ENCODE measurements around the gene CNN2.
A peak's percentile ranks its signal among the peaks of the same experiment; 100 is the strongest.
"Not testable (repeated sequence)": the region's sequence is repeated elsewhere in the genome, so short reads cannot be mapped to it uniquely, and the experiment has no call there.

CNN2 gene

DNA sequence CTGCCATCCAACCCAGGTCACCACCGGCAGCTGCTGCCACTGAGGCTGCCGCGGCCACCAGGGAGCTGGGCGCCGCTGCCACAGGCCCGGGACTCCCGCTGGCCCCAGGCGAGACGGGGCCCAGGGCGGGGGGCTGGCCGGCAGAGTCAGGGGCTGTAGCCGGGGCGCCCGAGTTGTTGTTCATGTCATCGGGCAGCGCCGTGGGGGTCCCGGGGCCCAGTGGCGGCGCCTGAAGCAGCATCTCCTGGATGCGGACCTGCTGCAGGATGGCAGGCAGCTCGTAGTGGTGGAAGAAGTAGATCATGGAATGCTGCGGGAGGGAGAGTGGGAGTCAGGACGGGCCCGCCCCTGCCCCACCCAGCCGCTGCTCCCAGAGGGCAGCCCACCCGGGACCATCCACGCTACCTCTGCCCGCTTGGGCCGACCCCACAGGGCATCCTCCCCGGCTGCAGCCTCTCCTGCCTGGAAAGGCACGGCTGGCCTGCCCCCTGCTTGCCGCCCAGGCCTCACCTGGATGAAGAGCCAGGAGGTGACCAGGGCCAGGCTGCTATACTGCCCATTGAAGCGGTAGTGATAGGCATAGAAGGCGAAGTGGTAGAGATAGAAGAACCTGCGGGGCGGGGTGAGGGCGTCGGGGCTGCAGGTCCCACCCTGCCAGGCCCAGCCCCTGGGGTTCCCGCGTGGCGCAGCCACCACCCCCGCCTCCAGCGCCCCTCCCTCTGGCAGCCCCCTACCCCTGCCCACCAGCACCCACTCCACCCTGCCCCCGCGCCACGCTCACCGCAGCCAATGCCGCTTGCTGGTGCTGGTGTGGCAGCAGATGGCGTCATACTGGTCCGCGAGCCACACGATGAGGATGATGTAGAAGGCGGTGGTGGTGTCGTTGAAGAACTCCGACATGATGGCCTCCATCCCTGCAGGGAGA lies 15.6 kb upstream of the CNN2 start:
- DNase-seq (ENCODE audit: low spot score): no peak

DNA sequence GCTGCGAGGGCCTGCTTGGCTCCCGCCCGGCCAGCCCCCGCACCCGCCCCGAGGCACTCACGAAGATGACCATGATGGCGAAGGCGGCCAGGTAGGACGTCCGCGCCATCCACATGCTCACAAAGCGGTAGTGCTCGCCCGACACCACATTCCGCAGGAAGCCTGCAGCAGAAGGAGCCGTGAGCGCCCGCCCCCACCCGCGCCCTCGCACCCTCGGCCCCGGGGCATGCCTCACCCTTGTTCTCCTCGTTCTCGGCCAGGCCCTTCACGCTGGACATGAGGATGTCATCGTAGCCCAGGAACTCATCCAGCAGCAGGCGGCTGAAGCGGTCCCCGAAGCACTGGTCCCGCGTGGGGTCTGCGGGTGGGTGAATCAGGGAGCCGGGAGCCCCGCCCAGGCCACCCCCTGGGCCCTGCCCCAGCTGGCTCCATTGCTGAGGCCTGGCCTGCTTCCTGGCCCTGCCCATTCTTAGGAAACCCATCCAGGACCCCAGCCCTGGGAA lies 14.5 kb upstream of the CNN2 start:
- no peak for DNase-seq (ENCODE audit: low spot score)

- DNase-seq (ENCODE audit: low spot score): no peak
Measured at GRCh38 chr19:1012334-1012733, 14.1 kb upstream of the CNN2 start.

DNA sequence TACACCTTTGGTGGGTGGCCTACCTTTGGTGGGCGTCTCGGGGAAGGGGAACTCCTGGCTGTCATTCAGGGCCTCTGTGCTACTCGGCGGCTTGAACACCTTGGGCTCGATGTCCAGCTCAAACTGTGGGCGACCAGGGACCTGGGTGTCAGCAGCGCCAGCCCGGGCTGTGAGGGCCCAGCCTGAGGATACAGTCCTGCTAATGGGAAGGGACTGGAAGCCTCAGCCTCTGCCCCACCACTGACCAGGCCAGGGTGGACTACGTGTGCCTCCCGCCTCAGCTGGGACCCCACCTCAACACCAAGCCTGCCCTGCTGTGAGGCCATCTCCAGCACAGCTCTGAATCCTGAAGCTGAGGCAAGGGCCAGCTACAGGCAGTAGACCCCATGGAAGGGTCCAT lies 13.2 kb upstream of the CNN2 start:
- no peak for DNase-seq (ENCODE audit: low spot score)

GRCh38 chr19:1014161-1015060 lies 12.0 kb upstream of the CNN2 start:
- no peak for DNase-seq (ENCODE audit: low spot score)

DNA sequence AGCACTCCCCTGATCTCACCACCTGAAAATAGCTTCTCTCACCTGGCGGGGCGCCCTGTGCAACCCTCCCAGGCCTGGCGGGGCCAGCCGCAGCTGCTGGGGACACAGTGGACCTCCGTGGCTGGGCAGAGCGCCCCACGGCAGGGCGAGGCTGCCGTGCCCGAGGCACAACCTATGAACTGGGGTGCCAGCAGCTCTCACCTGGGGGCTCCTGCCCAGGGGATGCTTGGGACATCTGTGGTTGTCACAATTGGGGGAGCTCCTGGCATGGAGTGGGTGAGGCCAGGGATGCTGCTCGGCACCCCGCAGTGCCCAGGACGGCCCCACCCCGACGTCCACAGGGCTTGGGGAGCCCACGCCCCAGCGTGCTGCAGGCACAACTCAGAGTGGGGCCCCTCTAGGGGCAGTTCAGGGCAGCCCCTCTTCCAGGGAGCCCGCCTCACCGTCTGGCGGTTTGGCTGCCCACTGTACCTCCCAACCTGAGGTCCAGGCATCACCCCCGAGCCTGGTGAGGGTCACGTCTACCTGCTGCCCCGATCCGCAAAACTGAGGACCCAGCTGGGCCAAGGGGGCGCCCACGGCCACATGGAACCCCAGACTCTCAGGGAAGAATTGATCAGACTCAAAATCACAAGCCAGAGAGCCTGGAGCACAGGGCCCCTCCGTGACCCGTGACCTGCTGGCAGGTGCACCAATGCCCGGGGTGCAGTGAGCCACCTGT lies 11.2 kb upstream of the CNN2 start:
- no peak for DNase-seq (ENCODE audit: low spot score)

GRCh38 chr19:1015782-1016646 lies 10.4 kb upstream of the CNN2 start:
- no peak for DNase-seq (ENCODE audit: low spot score)

DNA sequence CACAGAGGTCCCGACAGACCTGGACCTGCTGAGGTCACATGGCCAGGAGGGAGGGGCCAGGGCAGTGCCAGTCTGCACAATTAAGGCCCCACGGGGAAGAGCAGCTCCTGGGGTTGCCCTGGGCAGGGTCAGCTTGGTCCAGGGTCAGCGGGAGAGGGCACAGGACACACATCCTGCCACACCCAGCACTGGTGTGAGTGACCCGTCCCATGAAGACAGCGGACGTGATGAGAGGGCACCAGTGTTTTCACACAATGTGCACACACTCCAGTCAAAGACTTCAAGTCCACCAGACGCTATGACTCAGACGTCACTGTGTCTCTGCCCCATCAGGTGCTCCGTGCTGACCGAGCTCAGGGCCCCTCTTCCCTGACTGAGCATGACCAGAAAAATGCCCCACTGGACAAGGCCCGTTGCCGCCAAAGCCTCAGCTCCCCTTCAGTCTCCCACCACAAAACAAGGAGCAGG lies 9.7 kb upstream of the CNN2 start:
- DNase-seq (ENCODE audit: low spot score): no peak

DNA sequence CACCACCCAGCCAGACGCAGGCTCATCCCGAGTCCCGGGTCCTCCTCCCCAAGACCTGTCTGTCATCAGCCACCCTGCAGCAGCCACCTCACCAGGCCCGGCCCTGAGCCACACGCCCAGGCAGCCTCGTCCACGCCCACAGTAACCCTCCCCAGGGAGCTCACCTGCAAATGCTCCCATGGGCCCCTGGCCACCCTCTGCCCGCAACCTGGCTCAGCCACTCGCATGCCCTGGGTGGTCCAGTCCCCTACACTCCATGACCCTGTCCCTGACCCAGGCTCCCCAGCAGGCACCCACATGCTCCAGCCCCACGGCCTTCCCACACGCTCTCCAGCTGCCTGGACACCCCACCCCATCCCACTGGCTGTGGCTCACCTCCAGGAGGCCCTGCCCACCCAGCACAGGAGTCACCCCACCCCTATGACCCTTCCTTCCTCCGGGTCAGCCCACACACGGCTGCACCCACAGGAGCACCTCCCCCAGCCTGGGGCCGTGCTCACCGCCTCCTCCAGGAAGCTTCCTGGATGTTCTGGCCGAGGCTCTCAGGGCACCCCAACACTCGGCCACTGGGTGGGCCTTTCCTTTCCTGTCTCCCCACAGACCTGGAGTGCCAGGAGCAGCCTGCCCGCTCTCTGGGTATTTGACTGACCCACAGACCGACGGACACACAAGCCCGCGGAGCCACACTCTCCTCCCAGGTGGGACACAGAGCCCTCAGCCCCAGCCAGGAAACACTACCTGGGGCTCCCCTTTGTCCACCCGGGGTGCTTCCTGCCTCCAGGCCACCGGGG lies 9.1 kb upstream of the CNN2 start:
- DNase-seq (ENCODE audit: low spot score): no peak

- DNase-seq (ENCODE audit: low spot score): no peak
Measured at GRCh38 chr19:1017906-1018305, 8.5 kb upstream of the CNN2 start.

GRCh38 chr19:1018393-1018792 lies 8.0 kb upstream of the CNN2 start:
- DNase-seq (ENCODE audit: low spot score): no peak

GRCh38 chr19:1018932-1019615 lies 7.3 kb upstream of the CNN2 start:
- no peak for DNase-seq (ENCODE audit: low spot score)

DNA sequence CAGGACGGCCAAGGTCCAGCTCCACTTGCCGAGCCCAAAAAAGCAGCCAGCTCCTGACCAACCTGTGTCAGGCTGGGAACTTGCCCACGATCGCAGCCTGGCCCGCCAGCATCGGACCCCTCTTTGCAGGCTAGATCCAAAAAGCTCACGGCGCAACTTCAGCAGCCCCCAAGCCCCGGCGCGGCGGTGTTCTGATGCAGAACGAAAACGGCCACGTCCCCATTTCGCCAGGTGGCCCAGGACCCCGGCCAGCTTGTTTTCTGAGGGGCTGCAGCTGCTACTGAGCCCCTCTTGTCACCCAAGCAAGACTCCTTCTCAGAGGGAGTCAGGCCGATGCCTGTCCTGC lies 6.8 kb upstream of the CNN2 start:
- no peak for DNase-seq (ENCODE audit: low spot score)

- no peak for DNase-seq (ENCODE audit: low spot score)
Measured at GRCh38 chr19:1019980-1020867, 6.2 kb upstream of the CNN2 start.

GRCh38 chr19:1020868-1021425 lies 5.5 kb upstream of the CNN2 start, which contains the start of gene TMEM259:
TSS of gene TMEM259 (minus strand) at chr19:1021123. CDS start at chr19:1020996, 127 bp downstream.
- DNase-seq (ENCODE audit: low spot score): peak; percentile 99

DNA sequence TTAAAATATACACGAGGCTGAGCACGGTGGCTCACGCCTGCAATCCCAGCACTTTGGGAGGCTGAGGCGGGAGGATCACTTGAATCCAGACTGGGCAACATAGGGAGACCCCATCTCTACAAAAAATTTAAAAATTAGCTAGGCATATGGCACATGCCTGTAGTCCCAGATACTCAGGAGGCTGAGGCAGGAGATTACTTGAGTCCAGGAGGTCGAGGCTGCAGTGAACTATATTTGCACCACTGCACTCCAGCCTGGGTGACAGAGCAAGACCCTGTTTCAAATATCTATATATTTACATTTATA lies 2.6 kb upstream of the CNN2 start:
- not testable (repeated sequence) for DNase-seq (ENCODE audit: low spot score)

DNA sequence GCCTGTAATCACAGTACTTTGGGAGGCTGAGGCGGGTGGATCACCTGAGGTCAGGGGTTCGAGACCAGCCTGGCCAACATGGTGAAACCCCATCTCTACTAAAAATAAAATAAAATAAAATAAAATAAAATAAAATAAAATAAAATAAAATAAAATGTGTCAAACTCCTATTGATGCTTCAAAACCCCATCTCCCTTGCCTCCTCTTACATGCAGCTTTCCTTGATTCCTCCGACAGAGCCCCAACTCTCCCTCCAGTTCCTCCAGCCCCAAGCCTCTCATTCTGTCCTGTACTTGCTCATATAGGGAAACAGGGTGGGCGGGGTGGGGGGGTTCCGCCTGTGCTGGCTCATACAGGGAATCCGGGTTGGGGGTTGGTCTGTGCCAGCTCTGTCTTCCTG lies 1.3 kb upstream of the CNN2 start:
- not testable (repeated sequence) for DNase-seq (ENCODE audit: low spot score)

All from HuH-7.5 (cell line).